ENCODE measurements around the gene TPO.
"Not testable (repeated sequence)": the region's sequence is repeated elsewhere in the genome, so short reads cannot be mapped to it uniquely, and the experiment has no call there.

TPO gene

DNA sequence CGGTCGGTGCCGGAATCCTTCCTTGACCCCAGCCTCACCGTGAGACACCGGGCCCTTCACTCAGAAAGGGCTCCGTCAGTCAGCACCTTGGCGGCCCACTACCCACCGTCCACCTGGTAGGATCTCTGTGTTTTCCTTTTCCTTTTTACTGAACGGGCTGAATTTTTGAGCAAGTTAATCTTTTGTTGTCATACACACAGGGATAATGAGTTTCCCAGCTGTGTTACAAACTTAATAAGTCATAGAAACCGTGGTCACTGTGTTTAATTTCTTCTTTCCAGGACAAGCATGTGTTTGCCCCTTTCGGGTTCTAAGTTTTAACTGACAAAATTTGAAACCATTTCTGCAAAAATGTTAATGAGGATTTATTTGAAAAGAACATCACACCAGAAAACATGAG, 39.0 kb upstream of the TPO start:
- TF ChIP-seq, protein P1, sequence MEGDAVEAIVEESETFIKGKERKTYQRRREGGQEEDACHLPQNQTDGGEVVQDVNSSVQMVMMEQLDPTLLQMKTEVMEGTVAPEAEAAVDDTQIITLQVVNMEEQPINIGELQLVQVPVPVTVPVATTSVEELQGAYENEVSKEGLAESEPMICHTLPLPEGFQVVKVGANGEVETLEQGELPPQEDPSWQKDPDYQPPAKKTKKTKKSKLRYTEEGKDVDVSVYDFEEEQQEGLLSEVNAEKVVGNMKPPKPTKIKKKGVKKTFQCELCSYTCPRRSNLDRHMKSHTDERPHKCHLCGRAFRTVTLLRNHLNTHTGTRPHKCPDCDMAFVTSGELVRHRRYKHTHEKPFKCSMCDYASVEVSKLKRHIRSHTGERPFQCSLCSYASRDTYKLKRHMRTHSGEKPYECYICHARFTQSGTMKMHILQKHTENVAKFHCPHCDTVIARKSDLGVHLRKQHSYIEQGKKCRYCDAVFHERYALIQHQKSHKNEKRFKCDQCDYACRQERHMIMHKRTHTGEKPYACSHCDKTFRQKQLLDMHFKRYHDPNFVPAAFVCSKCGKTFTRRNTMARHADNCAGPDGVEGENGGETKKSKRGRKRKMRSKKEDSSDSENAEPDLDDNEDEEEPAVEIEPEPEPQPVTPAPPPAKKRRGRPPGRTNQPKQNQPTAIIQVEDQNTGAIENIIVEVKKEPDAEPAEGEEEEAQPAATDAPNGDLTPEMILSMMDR (IDR thresholded peaks at IDR 0.05; ENCODE audit: insufficient read depth, low read depth, low read length, missing control alignments), result no peak

GRCh38 chr2:1375794-1376193, 37.5 kb upstream of the TPO start:
- TF ChIP-seq, protein P1 (IDR thresholded peaks at IDR 0.05; ENCODE audit: insufficient read depth, low read depth, low read length, missing control alignments), result no peak
- no peak overlapping the region for H3K4me3 ChIP-seq (ENCODE audit: low read depth, low read length)
- no peak for DNase-seq (ENCODE audit: low read depth)

More for the DNA sequence above, 39.0 kb upstream of the TPO start:
- no peak for DNase-seq (ENCODE audit: low read depth)
- H3K4me3 ChIP-seq (ENCODE audit: low read depth, low read length), result no peak overlapping the region

DNA sequence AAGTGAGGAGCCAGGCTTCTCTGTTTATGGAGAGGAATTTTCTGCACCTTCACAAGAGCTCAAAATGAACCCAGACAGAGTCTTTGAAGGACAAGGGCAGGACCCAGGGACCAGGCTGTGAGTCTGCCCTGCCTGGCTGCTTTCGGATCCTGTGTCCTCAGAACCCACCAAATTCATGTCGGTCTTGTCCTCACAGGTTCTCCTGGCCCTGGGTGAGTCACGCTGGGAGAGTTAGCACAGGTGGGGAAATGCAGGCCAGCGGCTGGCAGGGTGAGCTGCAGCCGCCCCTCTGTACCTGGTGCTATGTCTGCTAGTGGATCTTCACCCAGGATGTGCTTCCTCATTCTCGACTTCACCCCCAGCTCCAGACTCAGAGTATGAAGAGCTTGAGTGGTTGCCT, 35.8 kb upstream of the TPO start:
- TF ChIP-seq, protein P1 (IDR thresholded peaks at IDR 0.05; ENCODE audit: insufficient read depth, low read depth, low read length, missing control alignments), result no peak
- no peak overlapping the region for H3K4me3 ChIP-seq (ENCODE audit: low read depth, low read length)
- DNase-seq (ENCODE audit: low read depth), result no peak

- no peak for DNase-seq (ENCODE audit: low read depth)
- TF ChIP-seq, protein P1 (IDR thresholded peaks at IDR 0.05; ENCODE audit: insufficient read depth, low read depth, low read length, missing control alignments), result no peak
- H3K4me3 ChIP-seq (ENCODE audit: low read depth, low read length), result no peak overlapping the region
Observed at GRCh38 chr2:1378456-1379150, 34.7 kb upstream of the TPO start.

DNA sequence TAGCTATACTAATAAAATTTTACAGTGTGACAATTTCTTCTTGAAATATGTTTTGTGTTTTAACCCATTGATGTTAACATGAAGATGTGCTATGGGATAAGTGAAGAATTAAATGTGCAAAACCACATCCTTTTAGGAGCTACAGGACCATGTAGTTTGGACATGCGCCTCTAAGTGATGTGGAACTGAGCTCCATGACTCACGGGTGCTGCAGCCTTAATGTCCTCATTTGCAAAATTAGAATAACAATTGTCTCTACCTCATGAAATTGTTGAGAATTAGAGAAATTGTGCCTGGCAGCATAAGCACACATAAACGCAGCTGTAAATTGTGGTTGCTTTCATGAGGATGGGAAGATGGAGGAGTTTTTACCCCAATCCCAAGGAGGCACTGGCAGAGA, 31.6 kb upstream of the TPO start:
- TF ChIP-seq, protein P1 (IDR thresholded peaks at IDR 0.05; ENCODE audit: insufficient read depth, low read depth, low read length, missing control alignments), result no peak
- no peak for DNase-seq (ENCODE audit: low read depth)

DNA sequence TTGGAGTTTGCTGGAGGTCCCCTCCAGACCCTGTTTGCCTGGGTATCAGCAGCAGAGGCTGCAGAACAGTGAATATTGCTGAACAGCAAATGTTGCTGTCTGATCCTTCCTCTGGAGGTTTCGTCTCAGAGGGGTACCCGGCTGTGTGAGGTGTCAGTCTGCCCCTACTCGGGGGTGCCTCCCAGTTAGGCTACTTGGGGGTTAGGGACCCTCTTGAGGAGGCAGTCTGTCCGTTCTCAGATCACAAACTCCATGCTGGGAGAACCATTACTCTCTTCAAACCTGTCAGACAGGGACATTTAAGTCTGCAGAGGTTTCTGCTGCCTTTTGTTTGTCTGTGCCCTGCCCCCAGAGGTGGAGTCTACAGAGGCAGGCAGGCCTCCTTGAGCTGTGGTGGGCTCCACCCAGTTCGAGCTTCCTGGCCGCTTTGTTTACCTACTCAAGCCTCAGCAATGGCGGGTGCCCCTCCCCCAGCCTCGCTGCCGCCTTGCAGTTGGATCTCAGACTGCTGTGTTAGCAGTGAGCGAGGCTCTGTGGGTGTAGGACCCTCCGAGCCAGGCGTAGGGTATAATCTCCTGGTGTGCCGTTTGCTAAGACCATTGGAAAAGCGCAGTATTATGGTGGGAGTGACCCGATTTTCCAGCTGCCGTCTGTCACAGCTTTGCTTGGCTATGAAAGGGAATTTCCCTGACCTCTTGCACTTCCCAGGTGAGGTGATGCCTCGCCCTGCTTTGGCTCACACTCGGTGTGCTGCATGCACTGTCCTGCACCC, 25.1 kb upstream of the TPO start:
- not testable (repeated sequence) for H3K4me3 ChIP-seq (ENCODE audit: low read depth, low read length); DNase-seq (ENCODE audit: low read depth)

More for the DNA sequence above, 31.6 kb upstream of the TPO start:
- no peak overlapping the region for H3K4me3 ChIP-seq (ENCODE audit: low read depth, low read length)

DNA sequence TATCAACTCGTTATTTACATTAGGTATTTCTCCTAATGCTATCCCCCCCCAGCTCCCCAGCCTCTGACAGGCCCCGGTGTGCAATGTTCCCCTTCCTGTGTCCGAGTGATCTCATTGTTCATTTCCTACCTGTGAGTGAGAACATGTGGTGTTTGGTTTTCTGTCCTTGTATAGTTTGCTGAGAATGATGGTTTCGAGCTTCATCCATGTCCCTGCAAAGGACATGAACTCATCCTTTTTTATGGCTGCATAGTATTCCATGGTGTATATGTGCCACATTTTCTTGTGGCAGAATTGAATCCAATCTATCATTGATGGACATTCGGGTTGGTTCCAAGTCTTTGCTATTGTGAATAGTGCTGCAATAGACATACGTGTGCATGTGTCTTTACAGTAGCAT, 23.1 kb upstream of the TPO start:
- DNase-seq (ENCODE audit: low read depth); H3K4me3 ChIP-seq (ENCODE audit: low read depth, low read length): not testable (repeated sequence)

GRCh38 chr2:1393321-1393720, 19.9 kb upstream of the TPO start:
- H3K4me3 ChIP-seq (ENCODE audit: low read depth, low read length), result no peak overlapping the region
- DNase-seq (ENCODE audit: low read depth), result no peak
- TF ChIP-seq, protein P1 (IDR thresholded peaks at IDR 0.05; ENCODE audit: insufficient read depth, low read depth, low read length, missing control alignments), result no peak
